Panc1 (cell line): ENCODE measurements around the gene CD84. TPM values are rescaled to one million over a fixed set of nuclear protein-coding genes. Genes with fewer than 3 reads are reported as not detected.

Experiments
- ATAC-seq: fragments of 200-7000 bp; cut with Tn5 transposase; 2 replicates; pipeline ENCODE4 v1.9.1; 2020; ENCODE audit warnings: mild to moderate bottlenecking, moderate library complexity
- BruUV-seq: library from RNA; stranded (reverse); fragments of 400-500 nt; replicated peaks from 2 replicates; lab custom pipeline; 2021; lab: Mats Ljungman, UMichigan
- CTCF ChIA-PET: fragments of 300-600 bp; sonication (Branson Sonifier 250); formaldehyde crosslinking; loops from one replicate; lab custom pipeline; 2022; ENCODE audit warnings: antibody characterized with exemption; lab: Charles Lee
- POLR2A ChIA-PET: fragments of 300-600 bp; sonication (Branson Sonifier 250); formaldehyde crosslinking; loops from one replicate; lab custom pipeline; 2022; ENCODE audit warnings: antibody characterized with exemption; lab: Charles Lee
- DNase-seq: peaks from one replicate; pipeline ENCODE4 v3.0.0-alpha.2; 2010; ENCODE audit warnings: low read depth, low spot score
- H3K27ac ChIP-seq: 2 replicates; pipeline ENCODE4 v1.5.1; 2011; ENCODE audit warnings: mild to moderate bottlenecking, low read length, inconsistent platforms
- H3K27me3 ChIP-seq: fragments of 200-500 bp; sonication (Bioruptor generic); 2 replicates; pipeline ENCODE4 v1.6.0; 2014; ENCODE audit warnings: low read length, inconsistent platforms; ENCODE audit not compliant: control insufficient read depth, insufficient read depth
- H3K36me3 ChIP-seq: fragments of 200-500 bp; sonication (Bioruptor generic); 2 replicates; pipeline ENCODE4 v1.5.1; 2014; ENCODE audit warnings: inconsistent platforms, mild to moderate bottlenecking, low read length, moderate library complexity; ENCODE audit not compliant: control insufficient read depth, insufficient read depth
- H3K4me1 ChIP-seq: 2 replicates; pipeline ENCODE4 v1.5.1; 2011; ENCODE audit warnings: inconsistent platforms, mild to moderate bottlenecking, low read length, moderate library complexity; ENCODE audit not compliant: control insufficient read depth, insufficient read depth
- H3K4me3 ChIP-seq, 2 experiments: 2 replicates each; pipeline ENCODE4 v1.5.1; 2011 to 2012; ENCODE audit warnings: low read depth in 2 of 2, low read length in 2 of 2, mild to moderate bottlenecking in 2 of 2, inconsistent platforms in 1 of 2, moderate library complexity in 1 of 2
- H3K9me3 ChIP-seq: fragments of 200-500 bp; sonication (Bioruptor generic); 2 replicates; pipeline ENCODE4 v1.5.1; 2014; ENCODE audit warnings: low read depth, mild to moderate bottlenecking, inconsistent platforms, low read length, moderate library complexity; ENCODE audit not compliant: control insufficient read depth, insufficient read depth
- POLR2AphosphoS5 ChIP-seq: IDR thresholded peaks from 2 replicates; pipeline ENCODE4 v1.6.1; 2012; ENCODE audit warnings: mild to moderate bottlenecking, low read depth, low read length, moderate library complexity
- SIN3A ChIP-seq: IDR thresholded peaks from 2 replicates; pipeline ENCODE4 v1.6.1; 2012; ENCODE audit warnings: low read depth, mild to moderate bottlenecking, low read length, moderate library complexity, borderline replicate concordance; ENCODE audit not compliant: insufficient read depth
- TCF7L2 ChIP-seq: IDR thresholded peaks from 2 replicates; pipeline ENCODE4 v1.6.1; 2011; ENCODE audit warnings: mild to moderate bottlenecking, low read depth, low read length, inconsistent platforms
- in situ Hi-C: cut with HindIII; loops from 2 replicates; pipeline ENCODE4 v1.10.0; 2016; ENCODE audit warnings: low sequenced_read_pairs, low pct_unique_long_range_greater_than_20kb
- intact Hi-C: fragments of 100-400 bp; cut with micrococcal nuclease; formaldehyde crosslinking; loops from one replicate; pipeline ENCODE4 v1.10.0; 2022; ENCODE audit not compliant: unreplicated experiment
- total RNA-seq: library from RNA; stranded (reverse); gene quantifications from one replicate; pipeline ENCODE4 v1.2.1, GENCODE V29; 2021; ENCODE audit not compliant: unreplicated experiment
- TF ChIP-seq, protein P1 (sequence below), 2 experiments: IDR thresholded peaks; 2 replicates each; pipeline ENCODE4 v1.6.1; 2011 to 2012; ENCODE audit warnings: low read depth in 2 of 2, control low read depth in 1 of 2, low read length in 1 of 2, mild to moderate bottlenecking in 1 of 2, moderate library complexity in 1 of 2; ENCODE audit not compliant: insufficient read depth in 1 of 2
- TF ChIP-seq, protein P2 (sequence below): fragments of 450-650 bp; IDR thresholded peaks from 2 replicates; pipeline ENCODE4 v1.5.1; 2017; ENCODE audit warnings: mild to moderate bottlenecking

CD84 gene
- total RNA-seq, 1 experiment from 2014 or later, result 0.26 TPM

DNA sequence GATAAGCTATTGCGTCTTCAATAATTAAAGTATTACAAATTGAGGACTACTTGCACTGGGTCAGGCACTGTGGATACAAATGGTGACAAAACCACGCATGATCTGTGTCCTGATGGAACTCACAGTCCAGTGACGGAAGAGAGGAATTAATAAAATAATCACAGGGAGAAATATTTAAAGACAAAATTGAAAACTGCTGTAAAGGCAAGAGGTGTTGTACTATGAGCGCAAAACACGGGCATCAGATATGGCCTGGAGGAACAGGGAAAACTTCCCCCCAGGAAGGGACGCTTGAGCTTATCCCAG lies 39.7 kb downstream of the CD84 start:
- POLR2A ChIA-PET, result no interaction called here
- H3K4me1 ChIP-seq, result no peaks in the 10 kb centered on the region
- H3K9me3 ChIP-seq, result peaks cover 3% of the 10 kb centered on the region; the same call in 1 of the 2 replicates
- in situ Hi-C loops (no loop called here), intact Hi-C loops (no loop called here)
- BruUV-seq, result no TSS peak
- no peaks in the 10 kb centered on the region for H3K36me3 ChIP-seq
- TF ChIP-seq, protein P1, sequence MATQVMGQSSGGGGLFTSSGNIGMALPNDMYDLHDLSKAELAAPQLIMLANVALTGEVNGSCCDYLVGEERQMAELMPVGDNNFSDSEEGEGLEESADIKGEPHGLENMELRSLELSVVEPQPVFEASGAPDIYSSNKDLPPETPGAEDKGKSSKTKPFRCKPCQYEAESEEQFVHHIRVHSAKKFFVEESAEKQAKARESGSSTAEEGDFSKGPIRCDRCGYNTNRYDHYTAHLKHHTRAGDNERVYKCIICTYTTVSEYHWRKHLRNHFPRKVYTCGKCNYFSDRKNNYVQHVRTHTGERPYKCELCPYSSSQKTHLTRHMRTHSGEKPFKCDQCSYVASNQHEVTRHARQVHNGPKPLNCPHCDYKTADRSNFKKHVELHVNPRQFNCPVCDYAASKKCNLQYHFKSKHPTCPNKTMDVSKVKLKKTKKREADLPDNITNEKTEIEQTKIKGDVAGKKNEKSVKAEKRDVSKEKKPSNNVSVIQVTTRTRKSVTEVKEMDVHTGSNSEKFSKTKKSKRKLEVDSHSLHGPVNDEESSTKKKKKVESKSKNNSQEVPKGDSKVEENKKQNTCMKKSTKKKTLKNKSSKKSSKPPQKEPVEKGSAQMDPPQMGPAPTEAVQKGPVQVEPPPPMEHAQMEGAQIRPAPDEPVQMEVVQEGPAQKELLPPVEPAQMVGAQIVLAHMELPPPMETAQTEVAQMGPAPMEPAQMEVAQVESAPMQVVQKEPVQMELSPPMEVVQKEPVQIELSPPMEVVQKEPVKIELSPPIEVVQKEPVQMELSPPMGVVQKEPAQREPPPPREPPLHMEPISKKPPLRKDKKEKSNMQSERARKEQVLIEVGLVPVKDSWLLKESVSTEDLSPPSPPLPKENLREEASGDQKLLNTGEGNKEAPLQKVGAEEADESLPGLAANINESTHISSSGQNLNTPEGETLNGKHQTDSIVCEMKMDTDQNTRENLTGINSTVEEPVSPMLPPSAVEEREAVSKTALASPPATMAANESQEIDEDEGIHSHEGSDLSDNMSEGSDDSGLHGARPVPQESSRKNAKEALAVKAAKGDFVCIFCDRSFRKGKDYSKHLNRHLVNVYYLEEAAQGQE (IDR thresholded peaks at IDR 0.05; ENCODE audit: insufficient read depth in 1 of 2, low read depth in 2 of 2, low read length in 1 of 2), result no peak
- TF ChIP-seq SIN3A (no peak), TCF7L2 (no peak), POLR2AphosphoS5 (no peak)
- TF ChIP-seq, protein P2, sequence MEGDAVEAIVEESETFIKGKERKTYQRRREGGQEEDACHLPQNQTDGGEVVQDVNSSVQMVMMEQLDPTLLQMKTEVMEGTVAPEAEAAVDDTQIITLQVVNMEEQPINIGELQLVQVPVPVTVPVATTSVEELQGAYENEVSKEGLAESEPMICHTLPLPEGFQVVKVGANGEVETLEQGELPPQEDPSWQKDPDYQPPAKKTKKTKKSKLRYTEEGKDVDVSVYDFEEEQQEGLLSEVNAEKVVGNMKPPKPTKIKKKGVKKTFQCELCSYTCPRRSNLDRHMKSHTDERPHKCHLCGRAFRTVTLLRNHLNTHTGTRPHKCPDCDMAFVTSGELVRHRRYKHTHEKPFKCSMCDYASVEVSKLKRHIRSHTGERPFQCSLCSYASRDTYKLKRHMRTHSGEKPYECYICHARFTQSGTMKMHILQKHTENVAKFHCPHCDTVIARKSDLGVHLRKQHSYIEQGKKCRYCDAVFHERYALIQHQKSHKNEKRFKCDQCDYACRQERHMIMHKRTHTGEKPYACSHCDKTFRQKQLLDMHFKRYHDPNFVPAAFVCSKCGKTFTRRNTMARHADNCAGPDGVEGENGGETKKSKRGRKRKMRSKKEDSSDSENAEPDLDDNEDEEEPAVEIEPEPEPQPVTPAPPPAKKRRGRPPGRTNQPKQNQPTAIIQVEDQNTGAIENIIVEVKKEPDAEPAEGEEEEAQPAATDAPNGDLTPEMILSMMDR, result no peak
- no peak overlapping the region for H3K4me3 ChIP-seq
- no peak overlapping the region for H3K27ac ChIP-seq
- H3K27me3 ChIP-seq, result 0 out of 2 replicates have a peak, but pooled peaks cover 5% of the 10 kb centered on the region
- CTCF ChIA-PET, result no interaction called here
- DNase-seq, result no peak
- no peak for ATAC-seq

DNA sequence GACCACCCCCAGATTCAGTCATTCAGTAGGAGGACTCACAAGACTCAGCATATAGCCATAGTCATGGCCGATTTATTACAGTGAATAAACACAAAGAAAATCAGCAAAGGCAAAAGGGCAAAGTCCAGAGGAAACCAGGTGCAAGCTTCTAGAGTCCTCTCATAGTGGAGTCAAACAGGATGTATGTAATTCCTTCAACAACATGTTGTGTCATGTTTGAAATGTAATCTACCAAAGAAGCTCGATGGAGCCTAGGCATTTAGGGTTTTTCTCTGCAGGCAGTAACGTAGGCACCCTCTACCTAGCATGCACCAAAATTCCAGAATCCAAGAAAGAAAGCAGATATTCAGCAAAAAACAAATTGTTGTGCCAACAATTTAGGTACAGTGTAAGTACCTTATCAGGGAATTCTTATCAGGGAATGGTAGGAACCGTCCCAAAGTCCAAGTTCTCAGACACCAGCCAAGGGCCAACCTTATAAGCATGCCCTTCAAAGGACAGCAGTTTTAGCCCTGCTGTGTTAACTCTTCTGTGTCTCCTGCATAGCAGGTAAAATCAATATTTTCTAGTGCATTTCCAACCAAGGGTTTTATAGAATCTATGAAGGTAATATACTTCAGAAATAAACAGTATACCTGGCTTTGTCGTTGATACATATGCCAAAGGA lies 40.2 kb downstream of the CD84 start:
- POLR2A ChIA-PET, result no interaction called here
- ATAC-seq (no peak), DNase-seq (no peak)
- Histone ChIP-seq H3K36me3 (no peaks in the 10 kb centered on the region), H3K27ac (no peak overlapping the region), H3K9me3 (peaks cover 7% of the 10 kb centered on the region; the same call in 1 of the 2 replicates), H3K4me3 (no peak overlapping the region), H3K4me1 (no peaks in the 10 kb centered on the region), H3K27me3 (0 out of 2 replicates have a peak, but pooled peaks cover 5% of the 10 kb centered on the region)
- TF ChIP-seq, protein P2, result no peak
- TF ChIP-seq, protein P1 (IDR thresholded peaks at IDR 0.05; ENCODE audit: insufficient read depth in 1 of 2, low read depth in 2 of 2, low read length in 1 of 2), result no peak
- TF ChIP-seq TCF7L2 (no peak), SIN3A (no peak)
- BruUV-seq, result no TSS peak
- in situ Hi-C loops (no loop called here), intact Hi-C loops (no loop called here)
- CTCF ChIA-PET, result no interaction called here
